GM13977 (cell line): ENCODE data around the gene PTPDC1.
A peak's percentile ranks its signal among the peaks of the same experiment; 100 is the strongest.

ENCODE experiments used
- DNase-seq: peaks from one replicate; pipeline ENCODE4 v3.0.0; 2012; ENCODE audit warnings: low spot score
- CTCF ChIP-seq: IDR thresholded peaks from 2 replicates; pipeline ENCODE4 v1.5.1; 2012; ENCODE audit warnings: mild to moderate bottlenecking, control low read depth; ENCODE audit not compliant: insufficient read depth; ENCODE audit errors: extremely low read depth, missing control alignments
- in situ Hi-C: fragments of 300-500 bp; cut with MboI; formaldehyde crosslinking; loops from one replicate; pipeline ENCODE4 v1.12.0; 2022; ENCODE audit warnings: low sequenced_read_pairs, low pct_unique_long_range_greater_than_20kb, mixed read lengths, inconsistent platforms; ENCODE audit not compliant: unreplicated experiment

Gene PTPDC1

GRCh38 chr9:94080249-94080648, 4.0 kb upstream of the PTPDC1 start:
- in situ Hi-C loops: no loop called here
- no peak for DNase-seq
- no peak for TF ChIP-seq CTCF

- DNase-seq: no peak
- in situ Hi-C loops: no loop called here
- TF ChIP-seq CTCF: no peak
Observed at GRCh38 chr9:94081435-94081834, 2.8 kb upstream of the PTPDC1 start.

- in situ Hi-C loops: no loop called here
Observed at GRCh38 chr9:94081864-94082463, 2.3 kb upstream of the PTPDC1 start.

GRCh38 chr9:94082553-94082952, 1.7 kb upstream of the PTPDC1 start:
- no peak for TF ChIP-seq CTCF
- in situ Hi-C loops: no loop called here
- DNase-seq: peak; percentile 21

More at GRCh38 chr9:94081864-94082463, 2.3 kb upstream of the PTPDC1 start:
- DNase-seq: no peak
- no peak for TF ChIP-seq CTCF

- TF ChIP-seq CTCF: no peak
- DNase-seq: no peak
- in situ Hi-C loops: no loop called here
Observed at GRCh38 chr9:94082956-94083355, 1.3 kb upstream of the PTPDC1 start.

- no peak for DNase-seq
- TF ChIP-seq CTCF: no peak
- in situ Hi-C loops: no loop called here
Observed at GRCh38 chr9:94083384-94083783, 880 bp upstream of the PTPDC1 start.
